Pulmonary artery endothelial cell (primary cell): ENCODE results near the gene ITGB1. TPM values are rescaled to one million over a fixed set of nuclear protein-coding genes. Genes with fewer than 3 reads are reported as not detected.
"Not testable (repeated sequence)": the region's sequence is repeated elsewhere in the genome, so short reads cannot be mapped to it uniquely, and the experiment has no call there.

Source experiments
- DNase-seq: peaks from one replicate; pipeline ENCODE4 v3.0.0-alpha.2; 2011; ENCODE audit warnings: low read depth, low spot score
- total RNA-seq: library from RNA; depleted of rRNA; stranded (reverse); fragments of >200 nt; gene quantifications from 2 replicates; pipeline ENCODE4 v1.2.3, GENCODE V29; 2014

ITGB1 gene
- 1,760 and 1,777 TPM in 2 replicates for total RNA-seq

GRCh38 chr10:32958085-32959005 lies at the start of gene ITGB1:
Gene ITGB1, minus strand, starts transcription at chr10:32958230. Its CDS starts 22,672 bp downstream, at chr10:32935558.
- peak; percentile 84 for DNase-seq

GRCh38 chr10:33006342-33006887 lies 48.4 kb upstream of the ITGB1 start:
- no peak for DNase-seq

GRCh38 chr10:33005322-33006301 lies 47.6 kb upstream of the ITGB1 start:
- peak; percentile 59 for DNase-seq

- no peak for DNase-seq
These were observed 44.0 kb upstream of the ITGB1 start for GRCh38 chr10:33001908-33002492.

- DNase-seq = not testable (repeated sequence)
These were observed 40.1 kb upstream of the ITGB1 start for GRCh38 chr10:32998060-32998581.

- DNase-seq = no peak
These were observed 37.7 kb upstream of the ITGB1 start for GRCh38 chr10:32995751-32996150.

- no peak for DNase-seq
These were observed 37.1 kb upstream of the ITGB1 start for GRCh38 chr10:32995066-32995622.

GRCh38 chr10:32994632-32995031 lies 36.6 kb upstream of the ITGB1 start:
- DNase-seq = not testable (repeated sequence)

- DNase-seq = not testable (repeated sequence)
These were observed 34.3 kb upstream of the ITGB1 start for GRCh38 chr10:32992310-32992709.

- no peak for DNase-seq
These were observed 32.8 kb upstream of the ITGB1 start for GRCh38 chr10:32990811-32991210.

GRCh38 chr10:32988604-32989003 lies 30.6 kb upstream of the ITGB1 start:
- DNase-seq = no peak

- no peak for DNase-seq
These were observed 29.1 kb upstream of the ITGB1 start for GRCh38 chr10:32987172-32987571.

- peak; percentile 67 for DNase-seq
These were observed 27.8 kb upstream of the ITGB1 start for GRCh38 chr10:32985775-32986350.

- DNase-seq = no peak
These were observed 27.3 kb upstream of the ITGB1 start for GRCh38 chr10:32985341-32985764.

GRCh38 chr10:32984003-32984600 lies 26.1 kb upstream of the ITGB1 start:
- DNase-seq = no peak

GRCh38 chr10:32982911-32983909 lies 25.2 kb upstream of the ITGB1 start:
- DNase-seq = no peak

- no peak for DNase-seq
These were observed 24.3 kb upstream of the ITGB1 start for GRCh38 chr10:32982293-32982709.

GRCh38 chr10:32981760-32982159 lies 23.7 kb upstream of the ITGB1 start:
- peak; percentile 89 for DNase-seq
